ENCODE data around the gene FMNL2.
"Not testable (repeated sequence)": the region's sequence is repeated elsewhere in the genome, so short reads cannot be mapped to it uniquely, and the experiment has no call there.

Gene FMNL2

DNA sequence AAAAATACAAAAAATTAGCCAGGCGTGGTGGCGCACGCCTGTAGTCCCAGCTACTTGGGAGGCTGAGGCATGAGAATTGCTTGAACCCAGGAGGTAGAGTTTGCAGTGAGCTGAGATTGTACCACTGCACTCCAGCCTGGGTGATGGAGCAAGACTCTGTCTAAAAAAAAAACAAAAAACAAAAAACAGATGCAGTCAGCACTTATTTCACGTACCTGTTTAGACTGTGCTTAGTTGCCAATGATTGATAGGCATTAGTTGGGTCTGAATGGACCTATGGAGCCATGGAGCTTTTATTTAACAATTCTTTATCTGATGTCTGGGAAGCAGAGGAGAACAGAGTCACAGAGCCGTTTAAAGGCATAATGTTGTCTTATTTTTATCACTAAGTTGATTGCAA lies 139.5 kb downstream of the FMNL2 start:
- not testable (repeated sequence) for DNase-seq

DNA sequence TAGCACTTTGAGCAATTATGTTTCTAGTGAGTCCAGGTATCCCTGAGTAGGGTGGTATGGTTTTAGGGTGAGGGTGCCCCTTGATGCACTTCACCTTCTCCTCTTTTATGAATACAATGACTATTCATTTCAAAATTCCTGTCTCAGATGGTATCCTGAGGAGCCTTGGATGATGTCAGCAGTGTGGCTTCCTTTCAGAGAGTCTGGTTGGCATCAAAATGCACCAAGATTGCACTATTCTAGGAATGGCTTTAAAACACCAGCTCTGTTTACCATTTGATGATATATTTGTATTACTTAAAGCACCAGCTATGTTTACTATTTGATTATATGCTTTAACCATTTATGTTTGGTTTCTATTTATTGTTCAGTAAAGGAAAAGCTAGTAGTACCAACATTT lies 141.0 kb downstream of the FMNL2 start:
- DNase-seq, result no peak

- DNase-seq, result no peak
Measured at GRCh38 chr2:152477347-152478092, 142.5 kb downstream of the FMNL2 start.

DNA sequence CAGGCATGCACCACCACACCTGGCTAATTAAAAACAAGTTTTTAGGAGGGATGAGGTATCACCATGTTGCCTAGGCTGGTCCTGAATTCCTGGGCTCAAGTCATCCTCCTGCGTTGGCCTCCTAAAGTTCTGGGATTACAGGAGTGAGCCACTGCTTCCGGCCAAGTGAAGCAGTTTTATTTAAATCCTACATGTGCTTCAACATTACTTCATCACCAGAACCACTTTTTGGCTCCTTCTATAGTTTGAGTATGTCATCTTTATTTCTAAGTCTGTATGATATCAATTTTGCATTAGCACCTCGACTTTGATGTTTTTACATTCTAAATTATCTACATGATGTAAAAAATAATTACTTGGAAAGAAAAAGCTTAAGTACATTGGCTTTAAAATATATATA lies 144.3 kb downstream of the FMNL2 start:
- no peak for DNase-seq

GRCh38 chr2:152480821-152481399 lies 145.9 kb downstream of the FMNL2 start:
- DNase-seq, result no peak

DNA sequence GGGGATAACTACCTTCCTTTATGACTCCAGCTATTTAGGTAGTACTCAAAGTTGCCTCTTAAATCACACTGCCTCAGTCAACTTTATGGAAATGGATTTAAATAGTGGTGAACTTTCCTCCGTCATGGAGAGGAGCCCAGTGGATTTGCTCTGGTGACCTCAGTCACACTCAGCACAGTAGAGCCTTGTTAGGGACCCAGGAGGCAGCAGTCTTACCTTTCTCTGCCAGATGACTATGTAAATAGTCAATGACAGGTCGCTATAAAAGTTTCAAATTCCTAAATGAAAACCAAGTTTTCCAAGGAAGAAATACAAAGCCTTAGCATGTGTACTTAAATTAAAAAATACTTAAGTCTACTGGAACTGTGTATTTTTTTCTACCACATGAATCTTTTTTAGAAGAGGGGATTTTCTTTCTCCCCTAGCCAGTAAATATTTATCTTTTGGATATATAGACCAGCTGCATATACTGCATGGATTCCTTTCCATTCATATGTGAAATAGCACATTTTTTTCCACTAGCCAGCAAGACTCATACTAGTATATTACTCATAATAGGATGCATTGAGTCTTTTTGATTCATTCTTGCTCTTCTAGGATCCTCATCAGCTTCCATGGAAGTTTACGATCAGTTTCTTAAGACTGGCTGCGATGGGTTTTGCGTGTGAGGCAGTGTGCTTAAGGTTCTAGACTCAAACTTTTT lies 147.1 kb downstream of the FMNL2 start:
- DNase-seq, result no peak

GRCh38 chr2:152483276-152484063 lies 148.5 kb downstream of the FMNL2 start:
- DNase-seq, result no peak

GRCh38 chr2:152485954-152486736 lies 151.2 kb downstream of the FMNL2 start:
- DNase-seq, result peak; percentile 54

DNA sequence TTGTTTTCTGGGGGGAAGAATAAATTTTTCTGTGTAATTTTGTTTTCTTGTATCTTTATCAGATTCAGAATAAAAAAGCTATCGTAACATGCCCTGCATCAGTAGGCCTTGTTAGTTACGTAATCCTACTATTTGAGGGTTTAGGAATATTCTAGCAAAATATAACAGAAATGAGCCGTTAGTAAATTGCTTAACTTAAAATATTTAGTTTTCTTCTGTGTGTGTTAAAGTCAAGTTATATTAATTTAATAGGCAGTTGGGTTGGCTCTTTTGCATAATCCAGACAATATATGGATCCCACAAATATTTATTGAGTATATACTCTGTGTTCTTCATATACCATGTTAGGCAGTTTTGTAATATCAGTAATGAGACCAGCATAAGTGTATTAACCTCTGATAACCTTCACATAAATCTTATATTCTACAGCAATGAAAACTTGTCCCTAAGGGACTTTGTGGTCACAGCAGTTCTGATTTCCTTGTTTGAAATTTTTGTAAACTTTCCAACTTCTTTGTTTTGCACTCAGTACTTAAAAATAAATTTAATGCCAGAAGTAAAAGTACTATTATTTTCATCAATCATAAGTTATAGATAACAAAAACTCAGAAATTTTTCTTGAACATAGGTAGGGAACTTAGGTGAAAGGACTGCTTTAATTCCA lies 151.9 kb downstream of the FMNL2 start:
- DNase-seq, result no peak

DNA sequence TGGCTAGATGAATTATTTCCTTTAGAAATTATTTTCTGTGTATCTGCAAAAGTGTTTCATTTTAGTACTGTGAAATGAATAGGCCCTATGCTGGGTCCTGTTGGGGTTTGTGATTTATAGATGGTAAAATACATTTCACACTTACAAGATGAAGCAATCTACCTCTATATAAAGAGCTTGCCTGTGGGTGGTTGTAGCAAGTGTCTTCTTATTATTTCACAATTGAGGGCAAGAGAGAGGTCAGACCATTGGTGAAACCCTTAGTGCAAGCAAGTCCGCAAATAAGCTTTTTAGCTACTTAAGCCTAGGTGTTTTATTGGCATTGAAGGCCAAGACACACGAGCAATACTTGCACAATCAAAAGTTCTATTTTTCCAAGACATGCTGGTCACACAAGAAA lies 153.1 kb downstream of the FMNL2 start:
- DNase-seq, result no peak

GRCh38 chr2:152489364-152489763 lies 154.4 kb downstream of the FMNL2 start:
- DNase-seq, result no peak

GRCh38 chr2:152490686-152491455 lies 155.9 kb downstream of the FMNL2 start:
- DNase-seq, result no peak

DNA sequence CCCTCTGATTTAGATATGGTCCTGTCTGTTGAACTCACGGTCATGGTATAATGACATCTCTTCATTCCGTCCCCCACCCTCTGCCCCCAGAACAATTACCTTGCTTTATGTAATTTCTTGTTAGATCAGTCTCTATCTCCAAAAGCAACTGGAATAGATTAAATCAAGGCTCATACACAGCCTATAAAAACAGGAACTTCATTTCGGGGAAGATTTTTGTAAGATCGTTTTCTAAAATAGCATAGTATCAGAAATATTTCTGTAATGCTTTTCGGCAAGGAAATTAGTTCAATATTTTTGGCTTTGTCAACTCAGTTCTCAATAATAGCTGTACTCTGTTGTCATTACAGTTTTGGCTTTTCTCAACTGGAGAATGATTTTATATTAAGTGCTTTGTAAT lies 157.2 kb downstream of the FMNL2 start:
- peak; percentile 37 for DNase-seq

DNA sequence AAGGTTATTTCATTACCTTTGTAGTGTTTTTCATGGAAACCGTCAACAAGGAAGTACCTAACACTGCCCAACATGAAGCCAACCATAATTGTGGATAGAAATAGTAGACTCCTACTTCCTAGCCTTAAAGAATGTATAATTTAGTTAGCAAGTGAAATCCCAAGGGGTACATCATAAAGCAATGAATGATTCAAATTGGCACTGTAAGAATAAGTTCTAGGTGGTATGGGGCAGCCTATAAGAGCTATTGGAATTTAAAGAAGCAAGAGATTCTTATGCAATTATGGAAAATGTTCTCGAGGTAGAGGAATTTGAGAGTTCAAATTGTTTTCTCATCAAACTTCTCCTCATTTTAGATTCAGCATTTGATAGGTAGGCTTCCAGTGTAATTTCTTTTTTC lies 157.9 kb downstream of the FMNL2 start:
- no peak for DNase-seq

GRCh38 chr2:152493417-152493816 lies 158.4 kb downstream of the FMNL2 start:
- peak; percentile 34 for DNase-seq

- no peak for DNase-seq
Measured at GRCh38 chr2:152493945-152494528, 159.1 kb downstream of the FMNL2 start.

DNA sequence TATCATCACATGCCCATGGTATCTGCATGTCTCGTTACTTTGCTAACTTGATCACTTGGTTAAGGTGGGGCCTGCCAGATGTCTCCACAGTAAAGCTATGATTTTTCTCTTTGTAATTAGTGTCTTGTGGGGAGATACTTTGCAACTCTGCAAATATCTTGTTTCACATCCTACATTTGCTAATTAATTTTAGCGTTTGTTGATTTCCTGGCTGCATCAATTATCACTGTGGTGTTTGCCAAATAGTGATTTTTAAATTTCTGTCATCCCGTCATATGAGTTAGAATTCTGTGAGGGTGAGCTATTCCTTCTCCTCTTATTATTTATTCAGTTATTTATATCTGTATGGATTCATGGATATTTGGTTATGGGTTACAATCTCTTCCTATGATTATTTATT lies 161.4 kb downstream of the FMNL2 start:
- DNase-seq, result no peak

DNA sequence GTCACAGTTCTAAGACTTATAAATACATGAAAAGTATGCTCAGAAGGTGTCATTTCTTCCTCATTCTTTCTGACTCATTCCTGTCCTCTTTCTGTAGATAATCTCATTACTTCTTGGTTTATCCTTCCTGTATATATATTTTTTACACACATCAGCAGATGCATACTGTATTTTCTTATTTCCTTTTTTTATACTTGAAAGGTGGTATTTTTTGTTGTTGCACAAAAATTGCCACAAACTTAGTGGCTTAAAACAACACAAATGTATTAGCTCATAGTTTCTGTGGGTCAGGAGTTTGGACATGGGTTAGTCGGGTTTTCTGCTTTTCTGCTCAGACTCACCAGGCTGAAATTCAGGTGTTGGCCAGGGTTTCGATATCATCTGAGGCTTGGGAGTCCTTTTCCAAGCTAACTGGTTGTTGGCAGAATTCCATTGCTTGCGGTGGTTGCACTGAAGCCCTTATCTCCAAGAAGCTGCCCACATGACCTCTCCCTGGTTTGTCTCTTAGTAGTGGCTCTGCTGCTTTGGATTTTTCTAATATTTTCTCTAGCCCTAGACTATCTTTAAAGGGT lies 162.6 kb downstream of the FMNL2 start:
- peak; percentile 90 for DNase-seq

DNA sequence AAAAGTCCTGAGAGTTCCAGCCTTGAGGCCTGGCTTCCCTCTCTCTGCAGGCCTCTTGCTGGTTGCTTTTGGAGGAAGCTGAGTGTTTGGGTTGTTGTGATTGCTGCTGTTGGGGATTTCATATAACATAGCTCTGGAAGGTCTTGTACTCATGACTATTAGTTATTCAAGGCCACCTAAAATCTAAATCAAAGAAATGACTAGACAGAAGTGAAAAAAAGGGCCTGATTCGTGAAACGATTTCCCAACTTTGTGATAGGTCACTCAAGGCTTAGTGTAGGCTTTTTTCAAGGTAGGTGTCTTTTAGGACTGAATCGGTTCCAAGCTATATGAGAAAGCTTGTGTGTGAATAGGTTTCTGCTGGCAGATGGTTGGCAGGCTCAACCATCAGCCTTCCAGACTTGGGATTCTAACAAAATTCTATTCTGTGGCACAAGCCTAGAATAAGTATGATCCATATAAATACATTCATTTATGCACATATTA lies 164.4 kb downstream of the FMNL2 start:
- no peak for DNase-seq

All from OCI-M1 (cell line).